GM12878 (cell line): ENCODE measurements around the gene PDLIM5. TPM values are rescaled to one million over a fixed set of nuclear protein-coding genes. Genes with fewer than 3 reads are reported as not detected.

Source experiments
- ATAC-seq: fragments of 200-7000 bp; cut with Tn5 transposase; 3 replicates; pipeline ENCODE4 v1.9.1; 2020; ENCODE audit warnings: mild to moderate bottlenecking, moderate library complexity
- BruUV-seq: library from RNA; stranded (reverse); fragments of 400-500 nt; replicated peaks from 2 replicates; lab custom pipeline; 2021; lab: Mats Ljungman, UMichigan
- CTCF ChIA-PET: fragments of 300-600 bp; sonication (Branson Sonifier 250); formaldehyde crosslinking; extraction: SDS; loops from one replicate; lab custom pipeline; 2021; ENCODE audit warnings: inconsistent platforms; lab: Yijun Ruan, JAX
- POLR2A ChIA-PET: fragments of 350-600 bp; formaldehyde crosslinking; extraction: SDS; loops from one replicate; lab custom pipeline; 2021; ENCODE audit warnings: inconsistent platforms; lab: Charles Lee
- RAD21 ChIA-PET: fragments of 300-600 bp; sonication (Branson Sonifier 250); formaldehyde crosslinking; loops from one replicate; lab custom pipeline; 2023; ENCODE audit warnings: antibody characterized with exemption; ENCODE audit not compliant: unreplicated experiment; lab: Charles Lee
- SMC1A ChIA-PET: fragments of 300-600 bp; sonication (Branson Sonifier 250); formaldehyde crosslinking; loops from one replicate; lab custom pipeline; 2023; ENCODE audit not compliant: unreplicated experiment, uncharacterized antibody; lab: Charles Lee
- DNase-seq: peaks from one replicate; pipeline ENCODE4 v3.0.0-alpha.2; 2011; ENCODE audit warnings: low read depth, low spot score
- FAIRE-seq: peaks from 3 replicates; lab custom pipeline; 2011; peaks lifted over from hg19 to GRCh38; lab: Jason Lieb, UNC
- H2AFZ ChIP-seq: 2 replicates; pipeline ENCODE4 v1.6.0; 2011; ENCODE audit warnings: low read depth, low read length, control low read depth; ENCODE audit not compliant: control insufficient read depth
- H3K27ac ChIP-seq: 2 replicates; pipeline ENCODE4 v1.5.1; 2011; ENCODE audit warnings: control low read depth; ENCODE audit not compliant: control insufficient read depth, insufficient read depth
- H3K27me3 ChIP-seq, 2 experiments: replicated peaks in 1 of 2; 2 replicates each; pipeline versions ENCODE4 v1.6.0 to v1.6.1; 2011; ENCODE audit warnings: low read length in 1 of 2; ENCODE audit not compliant: control insufficient read depth in 2 of 2, insufficient read depth in 2 of 2
- H3K36me3 ChIP-seq, 2 experiments: 2 replicates each; pipeline ENCODE4 v1.5.1; 2011; ENCODE audit warnings: low read length in 1 of 2; ENCODE audit not compliant: control insufficient read depth in 2 of 2, insufficient read depth in 2 of 2
- H3K4me1 ChIP-seq: 2 replicates; pipeline ENCODE4 v1.6.1; 2011; ENCODE audit warnings: mild to moderate bottlenecking, low read length, moderate library complexity, mixed read lengths; ENCODE audit not compliant: control insufficient read depth, insufficient read depth
- H3K4me2 ChIP-seq: 2 replicates; pipeline ENCODE4 v1.6.0; 2011; ENCODE audit warnings: control low read depth; ENCODE audit not compliant: control insufficient read depth, insufficient read depth
- H3K4me3 ChIP-seq: fragments of 200-600 bp; sonication (generic); 2 replicates; pipeline ENCODE4 v1.5.1; 2016
- H3K79me2 ChIP-seq: 2 replicates; pipeline ENCODE4 v1.6.0; 2011; ENCODE audit warnings: low read length; ENCODE audit not compliant: control insufficient read depth, insufficient read depth
- H3K9ac ChIP-seq: 2 replicates; pipeline ENCODE4 v1.8.0; 2011; ENCODE audit warnings: low read length, control low read depth, mixed read lengths; ENCODE audit not compliant: control insufficient read depth, insufficient read depth
- H3K9me3 ChIP-seq: replicated peaks from 3 replicates; pipeline ENCODE4 v1.5.1; 2011; ENCODE audit warnings: mild to moderate bottlenecking, low read length; ENCODE audit not compliant: control insufficient read depth, insufficient read depth
- H4K20me1 ChIP-seq: 2 replicates; pipeline ENCODE4 v1.6.0; 2011; ENCODE audit not compliant: control insufficient read depth, insufficient read depth
- ASH2L ChIP-seq: fragments of 300-600, 200-600 bp; sonication (generic); IDR thresholded peaks from 2 replicates; pipeline ENCODE4 v1.6.1; 2017; ENCODE audit warnings: low read depth, mild to moderate bottlenecking, borderline replicate concordance
- CBFB ChIP-seq: IDR thresholded peaks from 2 replicates; pipeline ENCODE4 v1.6.1; 2016; ENCODE audit warnings: antibody characterized with exemption, low read depth
- CEBPB ChIP-seq, 2 experiments: fragments of 150-350 bp in 1 of 2; IDR thresholded peaks; 2 replicates each; pipeline ENCODE4 v1.6.1; 2012 to 2014; ENCODE audit warnings: low read depth in 2 of 2, low read length in 2 of 2, borderline replicate concordance in 1 of 2, inconsistent platforms in 1 of 2
- CREM ChIP-seq: IDR thresholded peaks from 2 replicates; pipeline ENCODE4 v1.6.1; 2014; ENCODE audit warnings: antibody characterized with exemption, low read depth
- EED ChIP-seq: sonication (generic); IDR thresholded peaks from 2 replicates; pipeline ENCODE4 v1.6.1; 2016; ENCODE audit warnings: antibody characterized with exemption, low read depth
- HCFC1 ChIP-seq: fragments of 150-350 bp; IDR thresholded peaks from 2 replicates; pipeline ENCODE4 v1.6.1; 2014; ENCODE audit warnings: low read length
- NFYB ChIP-seq: IDR thresholded peaks from 2 replicates; pipeline ENCODE4 v1.6.1; 2011; ENCODE audit warnings: low read depth, mild to moderate bottlenecking, low read length, improper control_type of control experiment, moderate library complexity; ENCODE audit not compliant: insufficient read depth
- PML ChIP-seq: IDR thresholded peaks from 2 replicates; pipeline ENCODE4 v1.6.1; 2012; ENCODE audit warnings: low read length, inconsistent platforms
- POLR2AphosphoS2 ChIP-seq: IDR thresholded peaks from 2 replicates; pipeline ENCODE4 v1.6.1; 2011; ENCODE audit warnings: low read depth, mild to moderate bottlenecking, low read length, improper control_type of control experiment, moderate library complexity
- RAD21 ChIP-seq: IDR thresholded peaks from 2 replicates; pipeline ENCODE4 v1.6.1; 2011; ENCODE audit warnings: mild to moderate bottlenecking, low read depth, low read length, moderate library complexity; ENCODE audit not compliant: insufficient read depth
- RFX5 ChIP-seq: IDR thresholded peaks from 2 replicates; pipeline ENCODE4 v1.6.1; 2011; ENCODE audit warnings: low read depth, low read length, improper control_type of control experiment
- RUNX3 ChIP-seq: IDR thresholded peaks from 2 replicates; pipeline ENCODE4 v1.6.1; 2012; ENCODE audit warnings: low read length, inconsistent platforms
- SUPT20H ChIP-seq: IDR thresholded peaks from 2 replicates; pipeline ENCODE4 v1.6.1; 2011; ENCODE audit warnings: low read depth, mild to moderate bottlenecking, low read length, moderate library complexity, borderline replicate concordance; ENCODE audit not compliant: control insufficient read depth
- YBX1 ChIP-seq: fragments of 450-650 bp; IDR thresholded peaks from 2 replicates; pipeline ENCODE4 v1.6.1; 2016; ENCODE audit warnings: antibody characterized with exemption
- WGBS: methylation state at CpG from one replicate; pipeline ENCODE4 v1.1.6; 2016; ENCODE audit warnings: low lambda C conversion rate; ENCODE audit not compliant: insufficient replicate concordance, insufficient coverage; ENCODE audit errors: missing lambda C conversion rate; 5-methylcytosine and 5-hydroxymethylcytosine counted together
- in situ Hi-C: fragments of 300-500 bp; cut with MboI; formaldehyde crosslinking; loops from 9 replicates; pipeline ENCODE4 v1.14.3; 2018; ENCODE audit warnings: mixed read lengths
- intact Hi-C: fragments of 100-400 bp; cut with micrococcal nuclease; formaldehyde crosslinking; loops from one replicate; pipeline ENCODE4 v1.14.2; 2022; ENCODE audit not compliant: unreplicated experiment
- polyA plus RNA-seq, 11 experiments: library from polyadenylated mRNA; depleted of rRNA in 4 of 11; unstranded in 6 of 11; stranded (reverse) in 5 of 11; fragments of >200 nt; fragmentation: Nextera tagmentation in 4 of 11; fragmentation: Illumina TruSeq in 1 of 11; extraction: Ambion mirVana in 4 of 11; extraction: Trizol in 1 of 11; gene quantifications; 1 replicate in 1 of 11; 2 replicates in 10 of 11; pipeline versions ENCODE4 v1.2.1 to v1.2.3, GENCODE V29; 2011 to 2016; ENCODE audit warnings: inconsistent platforms in 2 of 11, missing spikeins in 2 of 11, low read depth in 1 of 11
- total RNA-seq, 4 experiments: library from RNA; depleted of rRNA in 3 of 4; stranded (reverse); fragments of >200 nt in 3 of 4; fragmentation: Illumina TruSeq in 1 of 4; extraction: Trizol in 1 of 4; gene quantifications; 2 replicates each; pipeline versions ENCODE4 v1.2.1 to v1.2.3, GENCODE V29; 2013 to 2021
- TF ChIP-seq, protein P1 (sequence below): IDR thresholded peaks from 2 replicates; pipeline ENCODE4 v1.6.1; 2012; ENCODE audit warnings: low read depth, low read length, improper control_type of control experiment
- TF ChIP-seq, protein P2 (sequence below): IDR thresholded peaks from 2 replicates; pipeline ENCODE4 v1.6.1; 2012; ENCODE audit warnings: low read length, inconsistent platforms
- TF ChIP-seq, protein P3 (sequence below): fragments of 450-650 bp; formaldehyde crosslinking; IDR thresholded peaks from 2 replicates; pipeline ENCODE4 v1.4.0; 2020; ENCODE audit warnings: mild to moderate bottlenecking, moderate library complexity

The PDLIM5 gene
- total and polyA plus RNA-seq, 10 of the 15 experiments (the other 5 are each of a cell fraction or from before 2014, with no cell fraction given) = 10.0 to 52.9 (median 20.7) TPM

DNA sequence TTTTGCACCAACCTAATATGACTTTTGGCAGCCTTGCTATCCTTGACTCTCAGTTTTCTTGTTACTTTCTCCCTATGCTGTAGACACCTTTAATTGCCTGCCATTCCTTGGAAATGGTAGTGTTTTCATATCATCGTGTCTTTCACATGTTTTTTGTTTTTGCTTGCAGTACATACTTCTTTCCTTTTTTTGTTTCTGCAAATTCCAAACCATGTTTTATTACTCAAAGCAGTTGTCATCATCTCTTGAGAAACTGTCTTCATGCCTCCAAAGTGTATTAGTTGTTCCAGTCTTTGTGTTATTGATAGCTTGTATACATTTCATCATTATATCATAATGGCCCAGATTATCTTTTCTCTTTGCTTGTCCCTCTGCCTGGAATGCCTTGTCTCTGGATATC, 57.1 kb downstream of the PDLIM5 start (continued):
- TF ChIP-seq ASH2L (no peak), CREM (no peak)

DNA sequence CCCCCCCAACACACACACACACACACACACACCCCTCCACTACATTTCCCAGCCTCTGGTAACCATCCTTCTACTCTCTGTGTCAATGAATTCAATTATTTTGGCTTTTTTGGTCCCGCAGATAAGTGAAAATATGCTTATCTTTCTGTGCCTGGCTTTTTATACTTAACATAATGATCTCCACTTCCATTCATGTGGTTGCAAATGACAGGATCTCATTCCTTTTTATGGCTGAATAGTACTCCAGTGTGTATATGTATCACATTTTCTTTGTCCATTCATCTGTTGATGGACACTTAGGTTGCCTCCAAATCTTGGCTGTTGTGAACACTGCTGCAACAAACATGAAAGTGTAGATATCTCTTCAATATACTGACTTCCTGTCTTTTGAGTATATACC, 59.8 kb downstream of the PDLIM5 start:
- ChIA-PET SMC1A (no interaction called here), POLR2A (no interaction called here)
- Histone ChIP-seq H3K27ac (no peak overlapping the region), H3K36me3 (no peaks in the 10 kb centered on the region), H3K4me2 (no peak overlapping the region), H3K9me3 (no peaks in the 10 kb centered on the region)
- WGBS = 100% methylated on average over 1 of the region's 1 CpG
- FAIRE-seq = no peak
- in situ Hi-C loops = no loop called here
- no TSS peak for BruUV-seq
- no peak for DNase-seq
- TF ChIP-seq RFX5 (no peak), EED (no peak), POLR2AphosphoS2 (no peak), HCFC1 (no peak), YBX1 (no peak), SUPT20H (no peak), RAD21 (no peak), CBFB (no peak), CREM (no peak), CEBPB (IDR thresholded peaks at IDR 0.05; ENCODE audit: borderline replicate concordance in 1 of 2, low read depth in 2 of 2, low read length in 2 of 2) (no peak), RUNX3 (no peak), NFYB (no peak), PML (no peak)
- TF ChIP-seq, protein P1, sequence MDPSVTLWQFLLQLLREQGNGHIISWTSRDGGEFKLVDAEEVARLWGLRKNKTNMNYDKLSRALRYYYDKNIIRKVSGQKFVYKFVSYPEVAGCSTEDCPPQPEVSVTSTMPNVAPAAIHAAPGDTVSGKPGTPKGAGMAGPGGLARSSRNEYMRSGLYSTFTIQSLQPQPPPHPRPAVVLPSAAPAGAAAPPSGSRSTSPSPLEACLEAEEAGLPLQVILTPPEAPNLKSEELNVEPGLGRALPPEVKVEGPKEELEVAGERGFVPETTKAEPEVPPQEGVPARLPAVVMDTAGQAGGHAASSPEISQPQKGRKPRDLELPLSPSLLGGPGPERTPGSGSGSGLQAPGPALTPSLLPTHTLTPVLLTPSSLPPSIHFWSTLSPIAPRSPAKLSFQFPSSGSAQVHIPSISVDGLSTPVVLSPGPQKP = no peak
- TF ChIP-seq, protein P2, sequence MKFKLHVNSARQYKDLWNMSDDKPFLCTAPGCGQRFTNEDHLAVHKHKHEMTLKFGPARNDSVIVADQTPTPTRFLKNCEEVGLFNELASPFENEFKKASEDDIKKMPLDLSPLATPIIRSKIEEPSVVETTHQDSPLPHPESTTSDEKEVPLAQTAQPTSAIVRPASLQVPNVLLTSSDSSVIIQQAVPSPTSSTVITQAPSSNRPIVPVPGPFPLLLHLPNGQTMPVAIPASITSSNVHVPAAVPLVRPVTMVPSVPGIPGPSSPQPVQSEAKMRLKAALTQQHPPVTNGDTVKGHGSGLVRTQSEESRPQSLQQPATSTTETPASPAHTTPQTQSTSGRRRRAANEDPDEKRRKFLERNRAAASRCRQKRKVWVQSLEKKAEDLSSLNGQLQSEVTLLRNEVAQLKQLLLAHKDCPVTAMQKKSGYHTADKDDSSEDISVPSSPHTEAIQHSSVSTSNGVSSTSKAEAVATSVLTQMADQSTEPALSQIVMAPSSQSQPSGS = no peak
- TF ChIP-seq, protein P3, sequence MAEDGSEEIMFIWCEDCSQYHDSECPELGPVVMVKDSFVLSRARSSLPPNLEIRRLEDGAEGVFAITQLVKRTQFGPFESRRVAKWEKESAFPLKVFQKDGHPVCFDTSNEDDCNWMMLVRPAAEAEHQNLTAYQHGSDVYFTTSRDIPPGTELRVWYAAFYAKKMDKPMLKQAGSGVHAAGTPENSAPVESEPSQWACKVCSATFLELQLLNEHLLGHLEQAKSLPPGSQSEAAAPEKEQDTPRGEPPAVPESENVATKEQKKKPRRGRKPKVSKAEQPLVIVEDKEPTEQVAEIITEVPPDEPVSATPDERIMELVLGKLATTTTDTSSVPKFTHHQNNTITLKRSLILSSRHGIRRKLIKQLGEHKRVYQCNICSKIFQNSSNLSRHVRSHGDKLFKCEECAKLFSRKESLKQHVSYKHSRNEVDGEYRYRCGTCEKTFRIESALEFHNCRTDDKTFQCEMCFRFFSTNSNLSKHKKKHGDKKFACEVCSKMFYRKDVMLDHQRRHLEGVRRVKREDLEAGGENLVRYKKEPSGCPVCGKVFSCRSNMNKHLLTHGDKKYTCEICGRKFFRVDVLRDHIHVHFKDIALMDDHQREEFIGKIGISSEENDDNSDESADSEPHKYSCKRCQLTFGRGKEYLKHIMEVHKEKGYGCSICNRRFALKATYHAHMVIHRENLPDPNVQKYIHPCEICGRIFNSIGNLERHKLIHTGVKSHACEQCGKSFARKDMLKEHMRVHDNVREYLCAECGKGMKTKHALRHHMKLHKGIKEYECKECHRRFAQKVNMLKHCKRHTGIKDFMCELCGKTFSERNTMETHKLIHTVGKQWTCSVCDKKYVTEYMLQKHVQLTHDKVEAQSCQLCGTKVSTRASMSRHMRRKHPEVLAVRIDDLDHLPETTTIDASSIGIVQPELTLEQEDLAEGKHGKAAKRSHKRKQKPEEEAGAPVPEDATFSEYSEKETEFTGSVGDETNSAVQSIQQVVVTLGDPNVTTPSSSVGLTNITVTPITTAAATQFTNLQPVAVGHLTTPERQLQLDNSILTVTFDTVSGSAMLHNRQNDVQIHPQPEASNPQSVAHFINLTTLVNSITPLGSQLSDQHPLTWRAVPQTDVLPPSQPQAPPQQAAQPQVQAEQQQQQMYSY = no peak
- TF ChIP-seq, all 136 proteins: peak for 0
- no peak for ATAC-seq
- Histone ChIP-seq H3K9ac (no peak overlapping the region), H3K4me1 (no peaks in the 10 kb centered on the region), H4K20me1 (no peaks in the 10 kb centered on the region), H3K4me3 (no peak overlapping the region), H3K79me2 (no peaks in the 10 kb centered on the region), H3K27me3 (no peaks in the 10 kb centered on the region), H2AFZ (no peak overlapping the region)
- intact Hi-C loops = no loop called here
- ChIA-PET RAD21 (no interaction called here), CTCF (no interaction called here)
